Panc1 (cell line): ENCODE data around the gene PLEKHH2.

Experiments
- POLR2AphosphoS5 ChIP-seq: IDR thresholded peaks from 2 replicates; pipeline ENCODE4 v1.6.1; 2012; ENCODE audit warnings: mild to moderate bottlenecking, low read depth, low read length, moderate library complexity
- TF ChIP-seq, protein P1 (sequence below): fragments of 450-650 bp; IDR thresholded peaks from 2 replicates; pipeline ENCODE4 v1.5.1; 2017; ENCODE audit warnings: mild to moderate bottlenecking

DNA sequence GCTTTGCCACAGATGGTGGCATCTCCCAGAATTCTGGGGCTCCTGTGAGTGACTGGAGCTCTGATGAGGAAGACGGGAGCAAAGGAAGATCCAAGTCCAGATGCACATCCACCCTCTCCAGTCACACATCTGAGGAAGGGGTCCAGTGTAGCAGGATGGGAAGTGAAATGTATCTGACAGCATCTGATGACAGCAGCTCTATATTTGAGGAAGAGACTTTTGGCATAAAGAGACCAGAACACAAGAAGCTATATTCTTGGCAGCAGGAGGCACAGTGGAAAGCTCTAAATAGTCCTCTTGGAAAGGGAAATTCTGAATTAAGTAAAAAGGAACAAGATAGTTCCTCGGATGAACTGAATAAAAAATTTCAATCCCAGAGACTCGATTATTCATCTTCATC, 62.7 kb downstream of the PLEKHH2 start:
- TF ChIP-seq, protein P1, sequence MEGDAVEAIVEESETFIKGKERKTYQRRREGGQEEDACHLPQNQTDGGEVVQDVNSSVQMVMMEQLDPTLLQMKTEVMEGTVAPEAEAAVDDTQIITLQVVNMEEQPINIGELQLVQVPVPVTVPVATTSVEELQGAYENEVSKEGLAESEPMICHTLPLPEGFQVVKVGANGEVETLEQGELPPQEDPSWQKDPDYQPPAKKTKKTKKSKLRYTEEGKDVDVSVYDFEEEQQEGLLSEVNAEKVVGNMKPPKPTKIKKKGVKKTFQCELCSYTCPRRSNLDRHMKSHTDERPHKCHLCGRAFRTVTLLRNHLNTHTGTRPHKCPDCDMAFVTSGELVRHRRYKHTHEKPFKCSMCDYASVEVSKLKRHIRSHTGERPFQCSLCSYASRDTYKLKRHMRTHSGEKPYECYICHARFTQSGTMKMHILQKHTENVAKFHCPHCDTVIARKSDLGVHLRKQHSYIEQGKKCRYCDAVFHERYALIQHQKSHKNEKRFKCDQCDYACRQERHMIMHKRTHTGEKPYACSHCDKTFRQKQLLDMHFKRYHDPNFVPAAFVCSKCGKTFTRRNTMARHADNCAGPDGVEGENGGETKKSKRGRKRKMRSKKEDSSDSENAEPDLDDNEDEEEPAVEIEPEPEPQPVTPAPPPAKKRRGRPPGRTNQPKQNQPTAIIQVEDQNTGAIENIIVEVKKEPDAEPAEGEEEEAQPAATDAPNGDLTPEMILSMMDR: no peak
- TF ChIP-seq POLR2AphosphoS5: no peak
